Body of pancreas (tissue), 4 donors: ENCODE measurements around the gene ZDHHC3. TPM values are rescaled to one million over a fixed set of nuclear protein-coding genes. Genes with fewer than 3 reads are reported as not detected.

Experiments used
- ATAC-seq: fragments of 150-250 bp; one replicate; pipeline ENCODE4 v1.9.1; 2016
- DNase-seq, 4 donors: peaks; one replicate each; pipeline ENCODE4 v3.0.0-alpha.2; 2019
- H3K27ac ChIP-seq, 4 donors: fragments of 200-600 bp; sonication (generic); 1 replicate in 3 of 4; 2 replicates in 1 of 4; pipeline versions ENCODE4 v1.5.1 to v1.6.1; 2016 to 2019; ENCODE audit warnings: mild to moderate bottlenecking in 1 of 4, mixed read lengths in 1 of 4, moderate library complexity in 1 of 4
- H3K27me3 ChIP-seq, 2 donors: fragments of 200-600 bp; sonication (generic); one replicate each; pipeline ENCODE4 v1.6.0; 2016; ENCODE audit warnings: mild to moderate bottlenecking in 1 of 2
- H3K36me3 ChIP-seq, 2 donors: fragments of 200-600 bp; sonication (generic); replicated peaks in 1 of 2; 2 replicates each; pipeline ENCODE4 v1.5.1; 2016; ENCODE audit warnings: low read depth in 2 of 2; ENCODE audit not compliant: insufficient read depth in 1 of 2
- H3K4me1 ChIP-seq: fragments of 200-600 bp; sonication (generic); one replicate; pipeline ENCODE4 v1.6.0; 2016
- H3K4me3 ChIP-seq, 2 donors: fragments of 200-600 bp; sonication (generic); 1 replicate in 1 of 2; 2 replicates in 1 of 2; pipeline ENCODE4 v1.5.1; 2016 to 2019
- H3K9me3 ChIP-seq, 3 donors: fragments of 200-600 bp; sonication (generic); 1 replicate in 2 of 3; 2 replicates in 1 of 3; pipeline ENCODE4 v1.5.1; 2016
- CTCF ChIP-seq, 7 experiments: fragments of 450-650 bp in 4 of 7; fragments of 200-600 bp in 3 of 7; sonication (generic) in 3 of 7; IDR thresholded peaks; one replicate each; pipeline ENCODE4 v1.5.1; 2016 to 2019; ENCODE audit warnings: antibody characterized with exemption in 7 of 7
- POLR2A ChIP-seq, 3 donors: fragments of 450-650 bp; IDR thresholded peaks; one replicate each; pipeline ENCODE4 v1.6.1; 2016; ENCODE audit warnings: antibody characterized with exemption in 3 of 3, mild to moderate bottlenecking in 2 of 3
- WGBS, 2 donors: methylation state at CpG; one replicate each; pipeline ENCODE4 v1.1.5; 2017; 5-methylcytosine and 5-hydroxymethylcytosine counted together
- intact Hi-C: fragments of 100-400 bp; cut with DNase I; formaldehyde crosslinking; loops from one replicate; pipeline ENCODE4 v1.15.1; 2023
- total RNA-seq, 2 donors: library from RNA; depleted of rRNA; stranded (reverse); fragments of >200 nt; gene quantifications; one replicate each; pipeline ENCODE4 v1.1.0, GENCODE V29; 2016

ZDHHC3 gene
- total RNA-seq, 2 donors from 2014 or later = 32.2 to 32.3 TPM

DNA sequence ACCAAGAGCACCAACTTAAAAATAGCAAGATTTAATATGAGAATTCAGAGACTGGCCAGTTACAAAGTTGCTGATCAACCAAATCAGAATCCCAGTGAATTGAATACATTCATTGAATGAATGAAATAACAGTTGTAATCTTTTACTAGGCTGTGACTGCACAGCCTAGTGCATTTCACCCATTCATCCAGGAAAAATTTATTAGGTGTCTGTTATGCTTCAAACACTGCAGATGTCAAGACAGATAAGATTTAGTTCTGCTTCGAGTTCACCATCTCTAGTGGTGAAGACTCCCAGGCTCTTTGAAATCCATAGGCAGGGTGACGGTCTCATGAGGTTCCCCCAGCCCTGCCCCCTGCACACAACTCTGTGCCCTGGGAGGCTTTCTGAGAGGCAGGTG is 72.7 kb downstream of the ZDHHC3 start:
- DNase-seq (no peak), ATAC-seq (no peak)
- Histone ChIP-seq H3K27me3 (no peaks in the 10 kb centered on the region), H3K27ac (no peak overlapping the region), H3K36me3 (no peaks in the 10 kb centered on the region), H3K9me3 (no peaks in the 10 kb centered on the region), H3K4me1 (no peaks in the 10 kb centered on the region), H3K4me3 (no peak overlapping the region)
- 38% methylated on average over 2 of the region's 2 CpGs for WGBS, 2 donors
- TF ChIP-seq POLR2A (IDR thresholded peaks at IDR 0.05) (no peak), CTCF (IDR thresholded peaks at IDR 0.05) (no peak)
- intact Hi-C loops = no loop called here

- no peak for DNase-seq
- no peak overlapping the region for H3K4me3 ChIP-seq
- no peaks in the 10 kb centered on the region for H3K27me3 ChIP-seq
- no peaks in the 10 kb centered on the region for H3K9me3 ChIP-seq
- no peaks in the 10 kb centered on the region for H3K36me3 ChIP-seq
- H3K4me1 ChIP-seq = no peaks in the 10 kb centered on the region
- intact Hi-C loops = no loop called here
- no peak for TF ChIP-seq CTCF (IDR thresholded peaks at IDR 0.05)
- no peak for TF ChIP-seq POLR2A (IDR thresholded peaks at IDR 0.05)
- 36 to 38% methylated on average over 4 of the region's 4 CpGs for WGBS, 2 donors
- no peak overlapping the region for H3K27ac ChIP-seq
- ATAC-seq = no peak
Measured at GRCh38 chr3:44902628-44903027, 73.3 kb downstream of the ZDHHC3 start.

DNA sequence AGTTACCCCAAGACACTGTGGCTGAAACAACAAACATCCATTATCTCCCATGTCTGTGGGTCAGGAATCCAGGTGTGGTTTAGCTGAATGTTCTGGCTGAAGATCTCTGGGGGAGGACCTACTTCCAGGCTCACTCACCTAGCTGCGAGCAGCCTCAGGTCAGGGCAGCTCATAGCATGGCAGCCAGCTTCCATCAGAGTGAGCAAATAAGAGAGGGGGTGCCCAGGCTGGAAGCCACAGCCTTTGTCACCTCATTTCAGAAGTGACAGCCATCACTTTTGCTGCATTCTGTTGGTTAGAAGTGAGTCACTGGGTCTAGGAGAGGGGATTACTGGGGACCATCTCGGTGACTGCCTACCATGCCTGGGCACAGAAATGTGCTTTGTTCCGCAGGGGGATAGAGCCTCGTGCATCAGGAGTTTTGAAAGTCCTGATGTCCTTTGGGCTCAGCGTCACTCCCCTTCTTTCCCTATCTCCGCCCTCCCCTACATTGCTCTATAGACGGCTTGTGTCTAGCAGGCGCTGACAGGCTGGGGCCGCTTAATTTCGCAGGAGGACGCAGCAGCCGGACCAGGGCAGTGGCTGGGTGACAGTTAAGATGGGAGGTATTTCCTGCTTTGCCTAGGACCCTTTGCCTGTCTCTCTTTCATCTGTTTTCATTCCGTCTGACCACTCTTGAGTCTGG is 76.1 kb downstream of the ZDHHC3 start:
- Histone ChIP-seq H3K27me3 (no peaks in the 10 kb centered on the region), H3K9me3 (no peaks in the 10 kb centered on the region), H3K4me1 (no peaks in the 10 kb centered on the region), H3K36me3 (no peaks in the 10 kb centered on the region), H3K4me3 (no peak overlapping the region), H3K27ac (no peak overlapping the region)
- intact Hi-C loops = no loop called here
- DNase-seq (no peak), ATAC-seq (no peak)
- no peak for TF ChIP-seq CTCF (IDR thresholded peaks at IDR 0.05)
- no peak for TF ChIP-seq POLR2A (IDR thresholded peaks at IDR 0.05)
- WGBS, 2 donors = 55 to 56% methylated on average over 12 to 13 of the region's 13 CpGs

DNA sequence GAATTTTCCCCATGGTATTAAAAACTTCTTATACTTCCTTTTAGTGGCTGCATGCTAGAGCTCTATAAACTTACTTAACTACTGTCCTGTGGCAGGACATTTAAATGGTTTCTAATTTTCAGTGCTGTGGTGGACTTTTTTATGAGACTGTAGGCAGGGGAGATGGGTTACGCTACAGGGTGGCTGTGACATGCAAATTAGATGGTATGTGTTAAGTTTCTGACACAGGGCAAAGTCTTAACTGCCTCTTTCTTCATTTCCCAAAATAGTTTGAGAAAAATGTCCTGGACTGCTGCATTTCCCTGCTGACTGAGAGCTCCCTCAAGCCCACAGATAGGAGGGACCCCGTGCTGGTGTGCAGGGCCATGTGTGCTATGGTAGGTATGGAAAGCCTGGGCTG is 79.5 kb downstream of the ZDHHC3 start:
- no peak for DNase-seq
- 77 to 92% methylated on average over 2 of the region's 2 CpGs for WGBS, 2 donors
- Histone ChIP-seq H3K27me3 (no peaks in the 10 kb centered on the region), H3K4me3 (no peak overlapping the region), H3K9me3 (no peaks in the 10 kb centered on the region), H3K4me1 (no peaks in the 10 kb centered on the region), H3K36me3 (no peaks in the 10 kb centered on the region), H3K27ac (no peak overlapping the region)
- TF ChIP-seq CTCF (IDR thresholded peaks at IDR 0.05) = no peak
- TF ChIP-seq POLR2A (IDR thresholded peaks at IDR 0.05) = no peak
- no peak for ATAC-seq
- intact Hi-C loops = no loop called here

- H3K36me3 ChIP-seq = no peaks in the 10 kb centered on the region
- ATAC-seq (no peak), DNase-seq (no peak)
- no peak overlapping the region for H3K27ac ChIP-seq
- 21 to 40% methylated on average over 3 to 5 of the region's 5 CpGs for WGBS, 2 donors
- H3K4me3 ChIP-seq = no peak overlapping the region
- no peaks in the 10 kb centered on the region for H3K4me1 ChIP-seq
- H3K27me3 ChIP-seq = no peaks in the 10 kb centered on the region
- intact Hi-C loops = no loop called here
- no peaks in the 10 kb centered on the region for H3K9me3 ChIP-seq
- no peak for TF ChIP-seq CTCF (IDR thresholded peaks at IDR 0.05)
- TF ChIP-seq POLR2A (IDR thresholded peaks at IDR 0.05) = no peak
Measured at GRCh38 chr3:44894485-44894884, 81.5 kb downstream of the ZDHHC3 start.
